ENCODE measurements around the gene ORC5.

DNA sequence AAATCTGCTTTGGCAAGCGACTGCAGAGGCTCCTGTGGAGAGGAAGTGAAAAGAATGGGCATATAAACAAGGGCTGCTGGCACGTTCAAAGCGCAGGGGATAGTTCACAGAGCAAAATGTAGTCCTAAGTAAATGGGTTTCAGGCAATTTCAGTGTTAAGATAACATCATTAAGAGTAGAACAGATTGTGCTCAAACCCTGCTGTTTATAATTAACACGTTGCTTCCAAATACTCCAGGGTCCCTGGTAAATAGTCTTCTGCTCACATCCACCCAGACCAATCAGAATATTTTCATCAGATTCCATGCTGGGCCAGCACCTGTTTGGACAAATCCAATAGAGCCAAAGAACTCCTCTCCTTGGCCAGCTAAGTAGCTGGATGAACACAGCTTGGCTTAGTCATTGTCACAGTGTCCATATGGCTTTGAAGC lies 81.4 kb downstream of the ORC5 start:
- no peak for TF ChIP-seq EZH2 (IDR thresholded peaks at IDR 0.05; ENCODE audit: insufficient read depth, poor library complexity, severe bottlenecking)
- TF ChIP-seq EZH2phosphoT487 (IDR thresholded peaks at IDR 0.05; ENCODE audit: insufficient read depth, low read depth), result no peak

All from GM23248 (cell line).